ENCODE measurements around the gene KIF20B.
A peak's percentile ranks its signal among the peaks of the same experiment; 100 is the strongest.
"Not testable (repeated sequence)": the region's sequence is repeated elsewhere in the genome, so short reads cannot be mapped to it uniquely, and the experiment has no call there.

KIF20B gene

DNA sequence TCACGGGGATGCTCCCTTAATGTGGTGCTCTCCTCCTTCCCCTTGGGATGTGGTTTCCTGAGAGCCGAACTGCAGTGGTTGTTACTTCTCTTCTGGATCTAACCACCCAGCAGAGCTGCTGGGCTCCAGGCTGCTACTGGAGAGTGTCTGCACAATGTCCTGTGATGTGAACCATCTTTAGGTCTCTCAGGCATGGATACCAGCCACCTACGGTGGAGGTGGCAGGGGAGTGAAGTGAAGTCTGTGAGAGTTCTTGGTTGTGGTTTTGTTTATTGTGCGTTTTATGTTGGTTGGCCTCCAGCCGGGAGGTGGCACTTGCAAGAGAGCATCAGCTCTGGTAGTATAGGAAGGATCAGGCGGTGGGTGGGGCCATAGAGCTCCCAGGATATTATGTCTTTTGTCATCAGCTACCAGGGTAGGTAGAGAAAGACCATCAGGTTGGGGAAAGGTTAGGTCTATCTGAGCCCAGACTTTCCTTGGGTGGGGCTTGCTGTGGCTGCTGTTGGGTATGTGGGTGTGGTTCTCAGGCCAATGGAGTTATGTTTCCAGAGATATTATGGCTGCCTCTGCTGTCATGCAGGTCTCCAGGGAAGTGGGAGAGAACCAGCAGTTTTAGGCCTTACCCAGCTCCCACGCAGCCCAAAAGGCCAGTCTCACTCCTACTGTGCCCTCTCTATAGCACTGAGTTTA, 87.9 kb downstream of the KIF20B start:
- DNase-seq = no peak

DNA sequence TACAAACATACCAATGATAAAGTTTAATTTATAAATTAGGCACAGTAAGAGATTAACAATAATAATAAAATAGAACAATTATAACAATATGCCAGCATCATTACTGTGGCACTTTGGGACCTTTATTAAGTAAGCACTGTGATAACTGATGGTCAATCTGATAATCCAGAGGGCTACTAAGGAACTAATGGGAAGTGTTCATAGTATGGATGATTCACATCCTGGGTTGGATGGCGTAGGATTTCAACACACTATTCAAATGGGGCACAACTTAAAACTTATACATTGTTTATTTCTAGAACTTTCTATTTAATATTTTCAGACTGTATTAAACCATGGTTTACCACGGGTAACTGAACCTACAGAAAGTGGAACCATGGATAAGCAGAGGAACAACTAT, 90.8 kb downstream of the KIF20B start:
- no peak for DNase-seq

DNA sequence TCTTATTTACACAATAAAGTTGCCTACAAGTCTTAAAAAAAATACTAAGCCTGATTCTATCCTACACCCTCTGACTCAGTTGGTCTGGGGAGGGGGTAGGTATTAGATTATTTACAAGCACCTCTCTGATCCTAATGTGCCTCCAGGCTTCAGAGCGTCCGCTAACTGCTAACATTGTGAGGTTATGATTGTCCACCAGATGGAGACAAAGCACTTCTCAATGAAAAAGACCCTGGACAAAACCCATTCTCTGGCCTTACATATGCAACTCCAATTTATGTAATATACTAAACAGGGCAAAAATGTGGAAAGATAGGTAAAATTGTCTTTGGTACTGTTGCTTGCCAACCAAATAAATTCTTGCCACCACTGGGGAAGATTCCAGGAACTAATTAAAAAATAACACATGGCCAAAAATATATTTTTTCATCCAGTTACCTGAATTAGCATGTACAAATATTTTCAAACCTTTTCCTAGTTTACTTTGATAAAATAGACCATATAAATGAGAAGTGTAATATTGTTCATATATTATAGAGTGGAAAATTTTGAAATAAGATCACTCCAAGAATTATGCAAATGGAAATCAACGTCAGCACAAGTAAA, 92.4 kb downstream of the KIF20B start:
- DNase-seq = peak; percentile 74

DNA sequence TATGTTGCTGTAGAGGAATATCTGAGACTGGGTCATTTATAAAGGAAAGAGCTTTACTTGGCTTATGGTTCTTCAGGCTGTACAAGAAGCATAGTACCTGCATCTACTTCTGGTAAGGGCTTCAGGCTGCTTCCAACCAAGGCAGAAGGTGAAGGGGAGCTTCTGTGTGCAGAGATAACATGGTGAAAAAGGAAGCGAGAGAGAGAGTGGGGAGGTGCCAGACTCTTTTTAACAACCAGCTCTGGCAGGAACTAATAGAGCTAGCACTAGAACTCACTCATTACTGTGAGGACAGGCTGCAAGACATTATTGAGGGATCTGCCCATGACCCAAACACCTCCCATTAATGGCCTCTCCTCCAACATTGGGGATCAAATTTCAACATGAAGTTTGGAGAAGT, 94.5 kb downstream of the KIF20B start:
- DNase-seq = no peak

DNA sequence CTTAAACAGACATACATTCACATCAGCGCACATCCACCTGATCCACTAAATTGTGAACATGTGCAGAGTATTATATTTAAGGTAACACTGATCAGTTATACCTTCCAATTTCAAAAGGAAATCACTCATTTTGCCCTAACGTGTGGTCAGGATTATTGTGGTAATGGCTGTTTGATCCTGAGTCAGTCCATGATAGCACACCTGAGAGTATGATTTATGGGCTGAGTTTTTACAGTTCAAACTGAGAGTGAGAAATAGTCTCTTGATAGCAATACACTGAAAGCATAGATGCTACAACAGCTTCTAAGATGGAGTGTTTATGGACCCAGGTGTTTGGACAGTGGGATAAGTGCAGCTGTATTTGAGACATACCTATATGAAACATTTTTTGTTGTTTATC, 96.7 kb downstream of the KIF20B start:
- peak; percentile 59 for DNase-seq

DNA sequence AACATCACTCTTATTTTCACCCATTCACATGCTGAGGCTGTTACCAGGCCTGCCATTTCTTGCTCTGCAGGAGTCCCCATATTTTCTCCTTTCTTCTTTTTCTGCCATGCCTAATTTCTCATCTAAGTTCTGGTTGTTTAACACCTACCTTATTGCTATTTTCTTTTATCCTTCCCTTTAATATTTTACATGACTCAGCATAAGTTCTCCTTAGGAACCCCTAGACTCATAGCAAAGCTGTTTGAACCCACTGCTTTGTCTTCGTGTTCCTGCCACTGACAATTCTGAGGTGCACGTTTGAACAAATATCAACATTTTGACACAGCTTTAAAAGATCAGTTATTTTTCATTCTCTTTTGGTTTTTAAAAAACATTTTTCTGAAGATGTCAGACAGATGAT, 98.2 kb downstream of the KIF20B start:
- DNase-seq = no peak

DNA sequence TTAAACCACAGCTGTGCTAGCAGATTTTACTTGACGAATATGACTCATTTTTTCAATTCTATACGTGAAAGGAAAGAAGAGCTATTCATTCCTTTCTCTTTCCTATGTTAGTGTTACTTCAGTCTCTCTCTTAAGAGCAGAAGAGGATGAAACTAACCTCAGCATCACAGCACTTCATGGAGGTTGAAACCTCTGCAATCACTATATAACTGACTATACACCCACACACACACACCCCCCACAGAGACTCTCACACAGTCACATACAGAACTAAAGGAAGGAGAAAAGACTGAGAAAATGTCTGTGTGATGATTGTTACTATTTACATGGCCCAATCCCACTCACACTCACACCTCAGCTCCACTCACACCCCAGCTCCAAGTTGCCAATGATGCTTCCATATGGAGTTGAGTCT, 104.2 kb downstream of the KIF20B start:
- peak; percentile 88 for DNase-seq

DNA sequence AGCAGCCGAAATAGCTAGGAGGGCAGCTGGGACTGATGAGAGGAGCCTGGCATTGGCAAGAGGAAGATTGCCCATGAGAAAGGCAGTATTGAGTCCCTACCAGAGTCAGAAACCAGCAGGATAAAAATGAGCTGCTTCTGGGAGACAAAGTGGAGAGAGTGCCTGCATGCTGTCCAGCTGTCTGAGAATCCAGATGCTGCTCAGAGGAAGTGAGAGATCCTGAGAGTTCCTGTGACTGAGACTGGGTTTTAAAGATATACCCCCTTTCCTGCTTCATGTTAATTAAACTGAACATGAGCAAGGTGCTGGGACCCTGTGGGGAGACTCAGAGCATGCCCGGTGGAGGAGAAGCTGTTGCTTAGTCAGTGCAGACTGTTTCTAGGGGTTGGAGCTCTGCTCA, 107.5 kb downstream of the KIF20B start:
- DNase-seq = peak; percentile 31

DNA sequence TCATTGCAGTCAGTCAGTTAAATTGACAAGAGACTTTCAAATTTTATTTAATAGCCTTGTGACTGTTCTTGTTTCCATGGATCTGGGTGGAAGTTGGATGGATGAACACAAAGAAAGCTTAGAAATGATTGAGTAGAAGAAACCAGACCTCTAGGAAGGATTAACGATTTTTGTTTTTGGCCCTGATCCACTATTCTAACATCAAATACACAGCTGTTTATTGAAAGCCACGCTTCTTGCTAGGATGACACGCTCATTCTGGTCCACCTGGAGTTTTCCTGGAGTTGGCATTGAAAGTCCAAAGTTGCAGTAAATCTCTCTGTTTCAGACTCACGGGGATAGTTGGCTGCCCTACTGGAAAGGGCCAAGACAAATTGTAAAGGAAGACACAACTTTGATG, 108.4 kb downstream of the KIF20B start:
- no peak for DNase-seq

DNA sequence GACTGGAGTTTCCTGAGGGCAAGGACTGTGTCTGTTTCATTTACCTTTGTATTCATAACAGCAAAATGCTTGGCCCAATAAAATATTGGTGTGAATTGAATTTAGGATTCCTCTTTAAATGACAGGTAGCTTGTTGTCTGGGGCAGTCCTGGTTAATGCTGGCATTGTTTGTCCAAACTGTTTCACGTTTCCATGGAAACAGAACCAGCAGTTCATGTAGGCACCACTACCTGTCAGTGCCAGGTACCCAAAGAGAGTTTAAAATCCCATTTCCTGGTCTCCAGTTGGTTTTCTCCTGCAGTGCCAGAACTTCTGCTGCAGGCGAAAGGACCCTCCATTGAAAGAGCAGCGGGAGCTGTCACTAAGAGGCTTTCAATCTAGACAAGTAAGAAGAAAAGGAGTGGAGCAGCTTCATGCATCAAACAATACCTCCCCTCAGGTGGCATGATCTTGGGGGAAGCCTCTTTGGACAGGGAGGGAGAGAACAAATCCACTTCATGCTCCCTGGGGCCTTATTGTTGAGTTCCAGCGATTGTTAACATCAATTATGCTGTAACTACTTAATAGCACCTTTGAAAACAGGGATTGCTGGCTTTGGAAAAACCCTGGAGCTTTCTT, 109.6 kb downstream of the KIF20B start:
- no peak for DNase-seq

DNA sequence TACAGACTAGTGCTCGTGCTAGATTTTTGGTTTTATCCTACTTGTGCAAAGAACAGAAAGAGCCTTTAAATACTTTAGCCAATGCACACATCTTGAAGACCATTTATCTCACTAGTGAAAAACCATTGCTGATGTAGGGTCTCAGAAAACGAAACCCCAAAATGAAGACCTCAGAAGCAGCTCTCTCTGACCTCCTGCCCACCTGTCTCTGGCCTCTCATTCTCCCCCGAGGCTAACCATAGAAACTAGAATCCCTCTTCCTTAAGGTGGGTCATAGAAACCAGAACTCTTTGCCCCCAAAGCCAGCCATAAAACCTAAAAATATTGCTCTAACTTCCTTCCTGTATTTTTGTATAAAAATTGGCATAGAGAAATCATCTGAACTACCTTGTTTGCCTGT, 112.2 kb downstream of the KIF20B start:
- DNase-seq = no peak

DNA sequence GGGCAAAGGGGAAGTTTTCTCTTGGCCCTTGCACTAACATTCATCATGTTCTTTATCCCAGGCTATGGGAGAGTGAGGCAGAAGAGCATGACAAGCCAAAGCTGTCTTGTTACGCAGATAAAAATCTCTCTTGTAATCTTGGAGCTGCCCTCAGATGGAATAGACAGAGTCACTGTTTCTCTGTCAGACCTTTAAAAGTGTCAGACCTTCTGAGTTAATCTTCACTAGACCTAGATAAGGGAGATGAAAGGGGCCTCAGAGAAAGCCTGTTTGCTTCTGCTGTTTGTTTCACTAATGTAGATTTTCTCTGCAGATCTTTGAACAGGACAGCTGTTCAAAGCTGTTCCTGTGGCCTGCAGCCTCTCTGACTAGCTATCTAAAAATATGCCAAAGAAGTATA, 112.9 kb downstream of the KIF20B start:
- DNase-seq = no peak

DNA sequence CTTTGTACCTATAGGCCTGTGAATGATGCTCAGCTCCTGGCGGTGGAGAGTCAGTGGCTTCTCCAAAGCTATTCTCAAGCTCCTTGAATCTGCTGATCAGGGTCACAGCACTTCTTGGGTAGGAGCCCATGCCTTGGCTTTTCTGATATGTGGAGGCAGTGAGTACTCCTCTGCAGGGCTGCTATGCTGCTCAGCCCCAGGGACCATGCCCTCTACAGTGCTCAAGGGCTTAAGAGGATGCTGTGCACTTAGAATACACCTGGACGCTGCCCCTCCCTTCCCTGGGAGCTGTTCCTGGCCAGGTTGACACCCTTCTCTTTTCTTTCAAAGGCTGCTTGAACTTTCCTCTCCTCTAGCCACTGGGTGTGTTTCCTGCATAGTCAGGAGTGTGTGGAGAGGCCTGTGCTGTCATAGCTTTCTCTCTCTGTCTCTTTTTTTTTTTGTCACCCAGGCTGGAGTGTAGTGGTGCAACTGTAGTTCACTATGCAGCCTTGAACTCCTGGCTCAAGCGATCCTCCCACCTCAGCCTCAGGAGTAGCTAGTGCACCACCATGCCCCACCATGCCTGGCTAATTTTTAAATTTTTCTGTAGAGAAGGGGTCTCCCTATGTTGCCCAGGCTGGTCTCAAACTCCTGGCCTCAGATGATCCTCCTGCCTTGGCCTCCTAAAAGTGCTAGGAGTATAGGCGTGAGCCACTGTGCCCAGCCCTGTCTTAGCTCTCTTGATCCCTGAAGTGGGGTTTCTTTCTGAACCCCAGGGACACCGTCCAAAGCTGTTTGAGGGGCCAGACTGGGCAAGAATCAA, 113.9 kb downstream of the KIF20B start:
- DNase-seq = no peak

DNA sequence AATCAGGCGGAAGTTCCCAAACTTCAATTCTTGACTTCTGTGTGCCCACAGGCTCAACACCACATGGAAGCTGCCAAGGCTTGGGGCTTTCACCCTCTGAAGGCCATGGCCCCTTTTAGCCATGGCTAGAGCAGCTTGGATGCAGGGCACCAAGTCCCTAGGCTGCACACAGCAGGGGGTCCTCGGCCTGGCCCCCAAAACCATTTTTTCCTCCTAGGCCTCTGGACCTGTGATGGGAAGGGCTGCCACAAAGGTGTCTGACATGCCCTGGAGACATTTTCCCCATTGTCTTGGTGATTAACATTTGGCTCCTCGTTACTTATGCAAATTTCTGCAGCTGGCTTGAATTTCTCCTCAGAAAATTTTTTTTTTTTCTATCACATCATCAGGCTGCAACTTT, 117.6 kb downstream of the KIF20B start:
- DNase-seq = not testable (repeated sequence)

Data from activated CD4-positive, alpha-beta T cell treated with anti-CD3 and anti-CD28 coated beads, Interleukin-10, Interleukin-2, amounts not matched to agents 100 ng/mL and 50 ng/mL, durations not matched to agents 16 hours and 8 hours (primary cell).